Measurements from ENCODE around the gene BUD23. TPM values are rescaled to one million over a fixed set of nuclear protein-coding genes. Genes with fewer than 3 reads are reported as not detected.

Gene BUD23
- total and polyA plus RNA-seq, 9 of the 15 experiments (the other 6 are each of a cell fraction or from before 2014, with no cell fraction given) = 79.5 to 270 (median 150) TPM

DNA sequence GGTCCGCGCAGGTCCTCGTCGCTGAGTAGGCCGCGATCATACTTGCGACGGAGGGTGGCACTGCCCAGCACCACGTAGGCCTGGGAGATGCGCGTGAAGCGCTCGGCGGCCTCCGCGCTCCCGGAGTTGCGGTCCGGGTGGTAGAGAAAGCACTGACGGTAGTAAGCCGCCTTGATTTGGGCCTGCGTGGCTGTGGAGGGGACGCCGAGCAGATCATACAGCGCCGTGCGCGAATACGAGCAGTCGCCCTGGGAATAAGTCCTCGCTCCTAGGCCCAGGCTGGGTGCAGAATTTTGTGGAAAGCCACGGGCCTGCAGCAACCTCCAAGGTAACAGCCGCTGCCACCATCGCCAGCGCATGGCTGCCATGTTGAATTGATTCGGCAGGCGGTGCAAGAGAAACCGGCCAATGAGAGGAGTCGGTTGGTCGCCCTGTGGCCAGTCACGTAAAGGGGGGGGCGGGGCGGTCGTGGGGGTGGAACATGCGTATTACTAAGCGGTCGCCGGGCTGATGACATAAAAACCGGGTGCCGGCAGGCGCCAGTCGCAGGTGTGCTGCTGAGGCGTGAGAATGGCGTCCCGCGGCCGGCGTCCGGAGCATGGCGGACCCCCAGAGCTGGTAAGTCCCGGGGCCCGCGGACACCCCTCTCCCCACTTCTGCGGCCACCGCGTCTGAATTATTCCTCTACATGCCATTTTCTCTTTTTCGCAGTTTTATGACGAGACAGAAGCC is at the start of gene BUD23, which contains the start of gene DNAJC30 (continued):
- TF ChIP-seq, protein P1, sequence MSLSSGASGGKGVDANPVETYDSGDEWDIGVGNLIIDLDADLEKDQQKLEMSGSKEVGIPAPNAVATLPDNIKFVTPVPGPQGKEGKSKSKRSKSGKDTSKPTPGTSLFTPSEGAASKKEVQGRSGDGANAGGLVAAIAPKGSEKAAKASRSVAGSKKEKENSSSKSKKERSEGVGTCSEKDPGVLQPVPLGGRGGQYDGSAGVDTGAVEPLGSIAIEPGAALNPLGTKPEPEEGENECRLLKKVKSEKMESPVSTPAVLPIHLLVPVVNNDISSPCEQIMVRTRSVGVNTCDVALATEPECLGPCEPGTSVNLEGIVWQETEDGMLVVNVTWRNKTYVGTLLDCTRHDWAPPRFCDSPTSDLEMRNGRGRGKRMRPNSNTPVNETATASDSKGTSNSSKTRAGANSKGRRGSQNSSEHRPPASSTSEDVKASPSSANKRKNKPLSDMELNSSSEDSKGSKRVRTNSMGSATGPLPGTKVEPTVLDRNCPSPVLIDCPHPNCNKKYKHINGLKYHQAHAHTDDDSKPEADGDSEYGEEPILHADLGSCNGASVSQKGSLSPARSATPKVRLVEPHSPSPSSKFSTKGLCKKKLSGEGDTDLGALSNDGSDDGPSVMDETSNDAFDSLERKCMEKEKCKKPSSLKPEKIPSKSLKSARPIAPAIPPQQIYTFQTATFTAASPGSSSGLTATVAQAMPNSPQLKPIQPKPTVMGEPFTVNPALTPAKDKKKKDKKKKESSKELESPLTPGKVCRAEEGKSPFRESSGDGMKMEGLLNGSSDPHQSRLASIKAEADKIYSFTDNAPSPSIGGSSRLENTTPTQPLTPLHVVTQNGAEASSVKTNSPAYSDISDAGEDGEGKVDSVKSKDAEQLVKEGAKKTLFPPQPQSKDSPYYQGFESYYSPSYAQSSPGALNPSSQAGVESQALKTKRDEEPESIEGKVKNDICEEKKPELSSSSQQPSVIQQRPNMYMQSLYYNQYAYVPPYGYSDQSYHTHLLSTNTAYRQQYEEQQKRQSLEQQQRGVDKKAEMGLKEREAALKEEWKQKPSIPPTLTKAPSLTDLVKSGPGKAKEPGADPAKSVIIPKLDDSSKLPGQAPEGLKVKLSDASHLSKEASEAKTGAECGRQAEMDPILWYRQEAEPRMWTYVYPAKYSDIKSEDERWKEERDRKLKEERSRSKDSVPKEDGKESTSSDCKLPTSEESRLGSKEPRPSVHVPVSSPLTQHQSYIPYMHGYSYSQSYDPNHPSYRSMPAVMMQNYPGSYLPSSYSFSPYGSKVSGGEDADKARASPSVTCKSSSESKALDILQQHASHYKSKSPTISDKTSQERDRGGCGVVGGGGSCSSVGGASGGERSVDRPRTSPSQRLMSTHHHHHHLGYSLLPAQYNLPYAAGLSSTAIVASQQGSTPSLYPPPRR (CRISPR knock-in tag; IDR thresholded peaks at IDR 0.05; ENCODE audit: borderline replicate concordance) = 0 out of 2 replicates have a peak, but pooled peaks have one; percentile 5
- TF ChIP-seq CBX3 (IDR thresholded peaks at IDR 0.05; ENCODE audit: borderline replicate concordance in 1 of 2, low read length in 2 of 2) (no peak), DACH1 (IDR thresholded peaks at IDR 0.05; ENCODE audit: partially characterized antibody) (no peak), RAD21 (CRISPR knock-in tag; conservative IDR thresholded peaks at IDR 0.05 in 1 of 2, IDR thresholded peaks at IDR 0.05 in 1 of 2) (0 out of 4 replicates have a peak, but pooled peaks of 1 of the 2 experiments have one; percentile 10), ZNF551 (CRISPR knock-in tag; IDR thresholded peaks at IDR 0.05) (no peak), ZNF24 (IDR thresholded peaks at IDR 0.05) (no peak), NCOA1 (IDR thresholded peaks at IDR 0.05; ENCODE audit: low read depth) (no peak), HIVEP1 (CRISPR knock-in tag; IDR thresholded peaks at IDR 0.05) (no peak), SNRNP70 (optimal IDR thresholded peaks at IDR 0.05; ENCODE audit: low read depth, low read length) (no peak), ZNF75A (CRISPR knock-in tag; IDR thresholded peaks at IDR 0.05) (no peak), SOX6 (IDR thresholded peaks at IDR 0.05) (0 out of 2 replicates have a peak, but pooled peaks have one; percentile 19), POLR2B (IDR thresholded peaks at IDR 0.05; ENCODE audit: low read depth, partially characterized antibody) (peak; percentile 75), SLC30A9 (CRISPR knock-in tag; IDR thresholded peaks at IDR 0.05) (no peak), GABPB1 (CRISPR knock-in tag; IDR thresholded peaks at IDR 0.05) (peak; percentile 70), ZNF699 (CRISPR knock-in tag; IDR thresholded peaks at IDR 0.05; ENCODE audit: insufficient replicate concordance) (no peak), MTA1 (IDR thresholded peaks at IDR 0.05; ENCODE audit: borderline replicate concordance) (peak; percentile 99), TCF7L2 (IDR thresholded peaks at IDR 0.05; ENCODE audit: low read depth, low read length) (no peak)
- TF ChIP-seq, protein P2, sequence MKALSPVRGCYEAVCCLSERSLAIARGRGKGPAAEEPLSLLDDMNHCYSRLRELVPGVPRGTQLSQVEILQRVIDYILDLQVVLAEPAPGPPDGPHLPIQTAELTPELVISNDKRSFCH (CRISPR knock-in tag; IDR thresholded peaks at IDR 0.05) = no peak
- TF ChIP-seq, protein P2 (tag; IDR thresholded peaks at IDR 0.05) = no peak
- TF ChIP-seq, protein P3, sequence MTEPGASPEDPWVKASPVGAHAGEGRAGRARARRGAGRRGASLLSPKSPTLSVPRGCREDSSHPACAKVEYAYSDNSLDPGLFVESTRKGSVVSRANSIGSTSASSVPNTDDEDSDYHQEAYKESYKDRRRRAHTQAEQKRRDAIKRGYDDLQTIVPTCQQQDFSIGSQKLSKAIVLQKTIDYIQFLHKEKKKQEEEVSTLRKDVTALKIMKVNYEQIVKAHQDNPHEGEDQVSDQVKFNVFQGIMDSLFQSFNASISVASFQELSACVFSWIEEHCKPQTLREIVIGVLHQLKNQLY (CRISPR knock-in tag; conservative IDR thresholded peaks at IDR 0.05) = 0 out of 4 replicates have a peak, but pooled peaks of 1 of the 2 experiments have one; percentile 76
- TF ChIP-seq, protein P4, sequence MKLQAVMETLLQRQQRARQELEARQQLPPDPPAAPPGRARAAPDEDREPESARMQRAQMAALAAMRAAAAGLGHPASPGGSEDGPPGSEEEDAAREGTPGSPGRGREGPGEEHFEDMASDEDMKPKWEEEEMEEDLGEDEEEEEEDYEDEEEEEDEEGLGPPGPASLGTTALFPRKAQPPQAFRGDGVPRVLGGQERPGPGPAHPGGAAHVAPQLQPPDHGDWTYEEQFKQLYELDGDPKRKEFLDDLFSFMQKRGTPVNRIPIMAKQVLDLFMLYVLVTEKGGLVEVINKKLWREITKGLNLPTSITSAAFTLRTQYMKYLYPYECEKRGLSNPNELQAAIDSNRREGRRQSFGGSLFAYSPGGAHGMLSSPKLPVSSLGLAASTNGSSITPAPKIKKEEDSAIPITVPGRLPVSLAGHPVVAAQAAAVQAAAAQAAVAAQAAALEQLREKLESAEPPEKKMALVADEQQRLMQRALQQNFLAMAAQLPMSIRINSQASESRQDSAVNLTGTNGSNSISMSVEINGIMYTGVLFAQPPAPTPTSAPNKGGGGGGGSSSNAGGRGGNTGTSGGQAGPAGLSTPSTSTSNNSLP (IDR thresholded peaks at IDR 0.05; ENCODE audit: borderline replicate concordance, low read depth, low read length) = no peak
